Transverse colon (tissue), 3 donors: ENCODE results near the gene ARL4A.

Source experiments
- EP300 ChIP-seq: sonication (generic); formaldehyde crosslinking; IDR thresholded peaks from one replicate; pipeline ENCODE4 v1.6.1; 2017; ENCODE audit warnings: antibody characterized with exemption, low read depth
- TF ChIP-seq, protein P1 (sequence below), 5 experiments: fragments of 200-600 bp in 3 of 5; fragments of 450-650 bp in 2 of 5; sonication (generic) in 3 of 5; IDR thresholded peaks; 1 replicate in 2 of 5; 2 replicates in 3 of 5; pipeline ENCODE4 v1.5.1; 2016 to 2017; ENCODE audit warnings: antibody characterized with exemption in 5 of 5, inconsistent platforms in 3 of 5, mild to moderate bottlenecking in 2 of 5, moderate library complexity in 1 of 5

GRCh38 chr7:12687718-12688171 lies 312 bp downstream of the ARL4A start:
- TF ChIP-seq, protein P1, sequence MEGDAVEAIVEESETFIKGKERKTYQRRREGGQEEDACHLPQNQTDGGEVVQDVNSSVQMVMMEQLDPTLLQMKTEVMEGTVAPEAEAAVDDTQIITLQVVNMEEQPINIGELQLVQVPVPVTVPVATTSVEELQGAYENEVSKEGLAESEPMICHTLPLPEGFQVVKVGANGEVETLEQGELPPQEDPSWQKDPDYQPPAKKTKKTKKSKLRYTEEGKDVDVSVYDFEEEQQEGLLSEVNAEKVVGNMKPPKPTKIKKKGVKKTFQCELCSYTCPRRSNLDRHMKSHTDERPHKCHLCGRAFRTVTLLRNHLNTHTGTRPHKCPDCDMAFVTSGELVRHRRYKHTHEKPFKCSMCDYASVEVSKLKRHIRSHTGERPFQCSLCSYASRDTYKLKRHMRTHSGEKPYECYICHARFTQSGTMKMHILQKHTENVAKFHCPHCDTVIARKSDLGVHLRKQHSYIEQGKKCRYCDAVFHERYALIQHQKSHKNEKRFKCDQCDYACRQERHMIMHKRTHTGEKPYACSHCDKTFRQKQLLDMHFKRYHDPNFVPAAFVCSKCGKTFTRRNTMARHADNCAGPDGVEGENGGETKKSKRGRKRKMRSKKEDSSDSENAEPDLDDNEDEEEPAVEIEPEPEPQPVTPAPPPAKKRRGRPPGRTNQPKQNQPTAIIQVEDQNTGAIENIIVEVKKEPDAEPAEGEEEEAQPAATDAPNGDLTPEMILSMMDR (IDR thresholded peaks at IDR 0.05), result no peak
- TF ChIP-seq EP300, result no peak
